ENCODE data around the gene DHRS12.
A peak's percentile ranks its signal among the peaks of the same experiment; 100 is the strongest.

DNA sequence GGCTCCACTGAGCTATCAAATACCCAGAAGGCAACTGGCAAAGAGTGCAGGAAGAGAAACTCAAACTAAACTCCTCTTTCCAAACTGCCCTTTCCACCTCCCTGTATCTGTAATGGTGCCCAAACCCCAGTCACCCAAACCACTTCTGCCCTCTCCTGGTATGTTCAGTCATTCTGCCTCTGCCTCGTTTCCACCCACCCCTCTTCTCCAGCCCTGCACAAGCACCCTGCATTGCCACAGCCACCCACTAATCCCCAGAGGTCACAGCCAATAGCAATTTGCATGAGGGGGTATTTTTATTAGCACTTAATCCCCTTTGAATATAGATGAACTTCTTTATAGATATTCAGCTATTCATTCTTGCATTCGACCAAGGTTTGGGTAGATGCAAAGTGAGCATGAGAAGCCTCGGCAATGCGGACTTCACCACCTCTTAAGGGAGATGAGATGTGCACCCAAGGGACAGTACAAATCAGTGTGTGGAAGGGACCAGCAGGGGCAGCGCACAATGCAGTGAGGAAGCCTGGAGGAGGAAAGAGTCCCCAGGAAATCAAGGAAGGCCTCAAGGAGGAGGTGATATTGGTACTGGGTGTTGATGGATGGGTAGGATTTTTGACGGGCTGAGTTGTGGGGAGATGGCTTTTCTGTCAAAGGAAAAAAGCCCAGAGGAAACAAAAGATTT lies 28.6 kb upstream of the DHRS12 start:
- TF ChIP-seq, protein P1, sequence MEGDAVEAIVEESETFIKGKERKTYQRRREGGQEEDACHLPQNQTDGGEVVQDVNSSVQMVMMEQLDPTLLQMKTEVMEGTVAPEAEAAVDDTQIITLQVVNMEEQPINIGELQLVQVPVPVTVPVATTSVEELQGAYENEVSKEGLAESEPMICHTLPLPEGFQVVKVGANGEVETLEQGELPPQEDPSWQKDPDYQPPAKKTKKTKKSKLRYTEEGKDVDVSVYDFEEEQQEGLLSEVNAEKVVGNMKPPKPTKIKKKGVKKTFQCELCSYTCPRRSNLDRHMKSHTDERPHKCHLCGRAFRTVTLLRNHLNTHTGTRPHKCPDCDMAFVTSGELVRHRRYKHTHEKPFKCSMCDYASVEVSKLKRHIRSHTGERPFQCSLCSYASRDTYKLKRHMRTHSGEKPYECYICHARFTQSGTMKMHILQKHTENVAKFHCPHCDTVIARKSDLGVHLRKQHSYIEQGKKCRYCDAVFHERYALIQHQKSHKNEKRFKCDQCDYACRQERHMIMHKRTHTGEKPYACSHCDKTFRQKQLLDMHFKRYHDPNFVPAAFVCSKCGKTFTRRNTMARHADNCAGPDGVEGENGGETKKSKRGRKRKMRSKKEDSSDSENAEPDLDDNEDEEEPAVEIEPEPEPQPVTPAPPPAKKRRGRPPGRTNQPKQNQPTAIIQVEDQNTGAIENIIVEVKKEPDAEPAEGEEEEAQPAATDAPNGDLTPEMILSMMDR (IDR thresholded peaks at IDR 0.05; ENCODE audit: borderline replicate concordance, extremely low read depth, low read length, poor library complexity, severe bottlenecking), result peak; percentile 46
- no peak for TF ChIP-seq EZH2 (IDR thresholded peaks at IDR 0.05; ENCODE audit: borderline replicate concordance, low read depth, low read length, severe bottlenecking)

Measured in DND-41 (cell line).